ENCODE results near the gene NKD2.
A peak's percentile ranks its signal among the peaks of the same experiment; 100 is the strongest.
"Not testable (repeated sequence)": the region's sequence is repeated elsewhere in the genome, so short reads cannot be mapped to it uniquely, and the experiment has no call there.

The NKD2 gene

DNA sequence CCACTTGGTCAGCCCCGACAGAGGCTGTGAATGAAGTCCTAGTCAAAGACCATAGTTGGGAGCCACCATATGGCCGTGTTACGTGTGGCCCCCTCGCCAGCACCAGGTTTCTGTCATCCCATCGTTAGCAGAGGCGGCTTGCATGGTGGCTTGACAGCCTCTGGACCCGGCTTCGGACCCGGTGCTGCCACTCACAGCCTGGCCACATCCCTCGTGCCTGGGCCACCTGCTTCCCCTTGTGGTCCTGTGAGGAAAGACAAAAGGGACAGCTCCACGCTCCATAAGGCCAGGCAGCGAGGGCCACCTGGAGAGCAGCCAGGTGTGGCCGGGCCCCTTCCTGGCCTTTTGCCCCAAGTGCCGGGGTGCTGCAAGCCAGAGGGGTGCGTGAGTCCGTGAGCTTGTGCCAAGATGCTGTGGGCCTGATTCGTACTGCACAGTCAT is 6.2 kb downstream of the NKD2 start:
- DNase-seq = no peak

- no peak for DNase-seq
Observed at GRCh38 chr5:1015507-1015906, 6.9 kb downstream of the NKD2 start.

DNA sequence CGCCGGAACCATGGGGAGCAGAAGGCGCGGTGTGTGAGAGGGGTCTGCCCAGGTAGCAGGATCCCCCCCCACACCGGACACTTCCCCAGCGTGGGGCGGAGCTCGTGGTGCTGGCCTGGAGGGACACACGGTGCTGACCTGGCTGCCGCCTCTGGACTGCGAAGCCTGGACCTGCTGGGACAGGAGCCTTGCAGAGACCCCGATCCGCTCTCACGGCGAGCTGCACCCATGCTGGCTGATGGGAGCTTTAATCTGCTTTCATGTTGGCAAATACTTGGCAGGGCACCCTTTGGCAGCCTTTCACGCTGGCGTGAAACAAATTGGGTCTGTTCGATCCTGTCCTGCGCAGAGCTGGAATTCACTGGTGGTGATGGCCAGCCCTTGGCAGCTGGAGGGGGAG is 7.4 kb downstream of the NKD2 start:
- DNase-seq = no peak

GRCh38 chr5:1016476-1016875 is 7.9 kb downstream of the NKD2 start:
- DNase-seq = no peak

- DNase-seq = no peak
Observed at GRCh38 chr5:1017056-1017455, 8.5 kb downstream of the NKD2 start.

DNA sequence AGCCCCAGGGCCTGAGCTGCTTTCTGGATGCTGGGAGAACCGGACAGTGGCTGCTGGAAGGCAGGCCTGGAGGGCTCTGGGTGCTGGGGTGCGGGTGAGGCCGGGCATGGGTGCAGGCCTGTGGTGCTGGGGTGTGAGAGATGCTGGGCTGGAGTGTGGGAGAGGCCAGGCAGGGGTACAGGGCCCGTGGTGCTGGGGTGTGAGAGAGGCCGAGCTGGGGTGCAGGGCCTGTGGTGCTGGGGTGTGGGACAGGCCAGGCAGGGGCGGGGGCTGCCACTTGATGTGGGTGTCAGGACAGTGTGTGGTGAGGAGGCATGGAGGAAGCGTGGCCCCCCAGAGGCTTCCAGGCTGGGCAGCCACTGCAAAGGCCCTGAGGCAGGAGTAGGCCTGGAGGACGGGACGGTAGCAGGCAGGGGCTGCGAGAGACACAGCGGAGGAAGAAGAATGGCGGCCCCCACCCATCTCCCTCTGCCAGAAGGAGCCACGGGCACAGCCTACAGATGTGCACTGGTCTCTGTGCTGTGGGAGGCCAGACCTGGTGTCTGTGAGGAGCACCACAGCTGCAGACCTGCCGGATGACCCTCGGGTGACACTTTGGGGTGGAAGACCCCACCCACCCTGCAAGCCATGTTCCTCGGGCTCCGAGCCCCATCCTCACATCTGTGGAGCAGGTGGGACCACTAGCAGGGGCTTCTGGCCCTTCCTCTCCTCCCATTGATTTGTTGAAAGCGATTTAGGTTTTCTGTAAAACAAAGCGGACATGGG is 9.3 kb downstream of the NKD2 start:
- no peak for DNase-seq

DNA sequence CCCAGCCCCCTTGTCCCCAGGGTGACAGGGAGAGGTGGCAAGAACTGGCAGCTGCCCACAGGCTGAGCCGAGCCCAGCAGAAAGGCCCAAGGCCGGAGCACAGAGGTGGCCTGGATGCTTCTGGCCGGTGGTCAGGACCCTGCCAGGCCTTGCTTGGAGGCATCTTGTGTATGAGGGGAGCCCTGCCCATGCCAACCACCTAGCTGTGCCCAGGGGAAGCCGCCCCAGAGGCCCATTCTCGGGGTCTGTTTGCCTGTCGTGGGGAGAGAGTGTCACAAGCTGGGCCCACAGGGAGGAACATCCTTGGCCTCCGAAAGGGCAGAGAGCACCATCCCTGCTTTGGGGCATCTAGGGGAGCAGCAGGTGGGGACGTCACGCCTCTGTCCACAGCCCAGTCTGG is 10.0 kb downstream of the NKD2 start:
- no peak for DNase-seq

DNA sequence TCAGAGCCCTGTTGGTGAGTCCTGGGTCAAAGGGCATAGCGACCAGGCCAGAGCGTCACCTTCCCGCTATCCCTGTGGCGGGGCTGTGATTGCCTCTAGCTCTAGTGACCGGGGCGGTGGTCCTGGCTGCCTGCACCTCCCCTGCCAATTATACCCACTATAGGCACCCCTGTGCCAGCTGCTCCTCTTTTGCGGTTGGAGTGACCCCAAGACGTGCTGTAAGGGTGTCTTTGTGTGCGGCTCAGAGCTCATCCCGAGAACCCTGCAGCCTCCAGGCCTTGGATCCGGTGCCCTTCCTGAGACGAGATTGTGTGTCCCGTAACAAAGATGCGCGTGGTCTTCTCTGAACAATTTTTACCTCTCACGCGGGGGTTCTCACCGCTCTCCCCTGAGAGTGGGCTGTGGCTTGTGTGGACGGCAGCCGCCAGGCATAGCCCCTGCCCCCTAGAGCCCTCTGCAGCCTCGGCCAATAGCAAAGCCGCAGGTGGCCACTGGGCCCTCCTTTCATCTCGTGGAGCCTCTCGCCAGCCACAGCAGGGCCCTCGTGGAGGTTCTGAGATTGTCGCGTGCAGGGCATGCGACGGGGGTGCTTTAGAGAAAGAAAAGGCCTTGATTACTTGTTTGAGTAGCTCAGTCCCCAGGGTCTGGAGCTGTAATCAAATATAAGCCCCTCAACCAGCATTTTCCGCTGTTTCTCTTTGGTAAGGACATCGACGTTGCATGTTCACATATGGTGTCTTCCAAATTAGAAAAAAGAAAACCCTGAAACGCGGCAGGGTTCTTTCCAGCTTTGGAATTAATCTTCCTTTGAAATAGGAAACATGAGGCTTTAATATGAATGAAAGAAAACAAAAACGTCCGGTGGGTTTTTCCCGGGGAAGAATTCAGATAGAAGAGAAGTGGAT is 10.7 kb downstream of the NKD2 start:
- DNase-seq = no peak

GRCh38 chr5:1020452-1020961 is 11.9 kb downstream of the NKD2 start:
- no peak for DNase-seq

DNA sequence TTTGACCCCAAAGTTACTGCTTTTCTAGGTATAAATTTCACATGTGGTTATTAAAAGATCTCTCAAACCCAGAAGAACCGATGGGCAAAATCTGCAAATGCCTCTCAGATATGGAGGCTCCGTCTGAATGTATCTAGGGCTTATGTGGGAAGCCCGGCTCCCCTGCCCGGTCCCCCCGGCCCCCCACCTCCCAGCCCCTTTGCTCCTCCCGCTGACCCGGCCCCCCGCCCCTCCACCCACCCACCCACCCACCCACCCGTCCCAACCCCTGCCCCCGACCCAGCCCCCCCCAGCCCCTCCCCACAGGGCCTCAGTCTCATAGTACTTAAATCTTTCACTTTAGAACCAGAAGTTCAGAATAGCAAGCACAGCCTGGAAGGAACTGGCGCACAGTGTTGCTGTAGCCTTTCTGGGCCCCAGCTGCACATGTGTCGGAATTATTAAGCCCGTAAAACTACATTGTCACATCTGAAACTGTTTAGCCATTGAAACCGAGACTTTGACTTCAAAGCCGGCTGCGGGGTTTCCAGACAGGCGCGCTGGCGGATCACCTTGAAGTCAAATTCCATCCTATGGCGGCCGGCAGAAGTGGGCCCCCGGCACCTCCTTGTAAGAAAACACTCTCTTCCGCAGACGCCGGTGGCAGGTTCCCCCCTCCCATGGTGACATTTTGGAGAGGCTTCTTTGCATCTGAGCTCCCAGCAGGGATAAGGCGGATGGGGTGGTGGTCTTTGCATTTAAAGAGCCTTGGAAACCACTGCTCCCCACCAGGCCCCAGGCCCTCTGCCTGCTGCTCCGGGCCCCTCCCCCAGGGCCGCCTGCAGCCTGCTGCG is 12.8 kb downstream of the NKD2 start:
- no peak for DNase-seq

DNA sequence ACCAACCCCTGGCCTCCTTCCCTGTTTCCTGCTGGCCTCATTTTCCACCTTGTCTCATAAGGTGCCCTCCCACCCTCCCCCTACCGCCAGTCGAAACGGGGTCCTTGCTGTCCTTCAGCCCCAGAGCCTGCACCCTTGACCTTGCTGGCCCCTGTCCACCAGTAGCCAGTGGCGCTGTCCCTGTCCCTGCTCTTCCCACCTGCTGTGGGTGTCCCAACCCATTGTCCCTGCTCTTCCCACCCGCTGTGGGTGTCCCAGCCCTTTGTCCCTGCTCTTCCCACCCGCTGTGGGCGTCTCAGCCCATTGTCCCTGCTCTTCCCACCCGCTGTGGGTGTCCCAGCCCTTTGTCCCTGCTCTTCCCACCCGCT is 13.4 kb downstream of the NKD2 start:
- not testable (repeated sequence) for DNase-seq

DNA sequence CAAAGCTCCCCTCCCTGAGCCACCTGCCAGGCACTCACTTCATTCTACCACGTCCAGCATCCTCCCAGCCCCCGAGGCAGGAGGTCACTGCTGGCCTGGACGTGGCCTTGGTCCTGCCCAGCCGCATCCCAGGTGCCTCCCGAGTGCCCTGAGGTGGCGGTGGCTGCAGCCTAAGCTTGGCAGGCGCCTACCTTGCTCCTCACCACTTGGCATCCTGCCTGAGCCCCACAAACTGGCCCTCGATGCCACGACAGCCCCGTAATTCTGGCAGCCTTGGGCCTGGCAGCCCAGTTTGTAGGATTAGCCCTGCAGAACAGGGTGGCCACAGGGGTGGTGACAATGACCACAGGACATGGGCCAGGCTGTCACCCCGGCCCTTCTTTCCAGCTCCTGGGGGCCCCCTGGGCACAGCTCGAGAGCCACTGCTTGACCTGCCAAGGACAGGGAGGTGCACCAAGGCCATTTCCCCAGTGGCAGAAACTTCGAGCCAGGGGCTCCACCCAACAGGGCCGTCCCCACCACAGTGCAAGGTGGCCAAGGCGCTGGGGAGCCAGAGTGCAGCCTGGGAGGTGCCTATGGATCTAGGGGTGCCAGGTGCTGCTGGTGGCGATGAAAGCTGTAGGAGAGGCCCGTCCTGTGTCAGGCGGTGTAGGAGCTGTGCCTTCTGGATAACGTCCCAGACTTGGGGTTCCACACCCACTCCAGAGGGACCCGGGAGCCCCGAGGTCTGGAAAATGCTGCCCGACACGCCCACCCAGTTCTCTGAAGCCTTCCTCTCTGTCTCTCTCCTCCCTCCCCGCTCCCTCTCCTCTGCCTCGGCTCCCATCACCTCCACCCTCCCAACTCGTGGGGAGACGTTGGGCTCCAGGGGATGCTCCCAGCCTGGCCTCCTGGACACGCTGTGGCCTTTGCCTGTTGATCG is 18.4 kb downstream of the NKD2 start:
- DNase-seq = no peak

DNA sequence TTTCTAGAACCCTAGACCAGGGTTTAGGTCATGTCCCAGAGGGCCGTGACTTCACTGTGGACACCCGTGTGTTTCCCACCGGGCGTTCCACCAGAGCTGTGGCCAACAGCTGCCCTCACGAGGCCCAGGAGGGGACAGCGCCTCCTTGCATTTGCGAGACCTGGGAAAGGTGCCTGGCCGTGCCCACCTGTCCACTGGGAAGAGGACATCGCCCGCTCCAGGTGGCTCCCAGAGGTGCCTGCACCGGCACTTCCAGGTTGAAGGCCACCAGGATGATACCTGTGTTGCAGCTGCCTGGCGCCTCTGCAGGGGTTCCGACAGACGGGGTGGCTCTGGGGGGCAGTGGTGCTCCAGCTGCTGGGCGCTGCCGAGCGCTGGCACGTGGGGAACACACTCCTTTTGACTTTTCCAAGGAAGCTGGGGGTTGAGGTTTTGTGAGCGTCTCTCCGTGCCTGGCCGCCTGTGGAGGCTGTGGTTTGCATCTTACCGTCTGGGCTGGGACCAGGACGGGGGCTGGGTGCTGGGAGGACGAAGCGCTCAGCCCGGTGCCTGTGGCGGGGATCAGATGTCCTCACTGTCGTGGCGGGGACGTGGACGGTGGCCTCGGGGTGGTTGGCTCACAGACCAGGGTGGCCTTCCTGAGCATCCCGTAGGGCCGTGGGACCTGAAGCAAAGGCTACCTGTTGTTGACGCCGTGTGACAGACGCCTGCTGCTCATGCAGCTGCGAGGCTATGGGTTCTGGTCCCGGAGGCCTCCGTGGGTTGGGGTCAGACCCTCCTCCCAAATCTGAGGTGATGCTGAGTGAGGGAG is 19.2 kb downstream of the NKD2 start:
- no peak for DNase-seq

- no peak for DNase-seq
Observed at GRCh38 chr5:1028481-1029281, 20.1 kb downstream of the NKD2 start.

GRCh38 chr5:1029282-1029944 is 20.8 kb downstream of the NKD2 start:
- DNase-seq = peak in 1 of 2 experiments; percentile 42

DNA sequence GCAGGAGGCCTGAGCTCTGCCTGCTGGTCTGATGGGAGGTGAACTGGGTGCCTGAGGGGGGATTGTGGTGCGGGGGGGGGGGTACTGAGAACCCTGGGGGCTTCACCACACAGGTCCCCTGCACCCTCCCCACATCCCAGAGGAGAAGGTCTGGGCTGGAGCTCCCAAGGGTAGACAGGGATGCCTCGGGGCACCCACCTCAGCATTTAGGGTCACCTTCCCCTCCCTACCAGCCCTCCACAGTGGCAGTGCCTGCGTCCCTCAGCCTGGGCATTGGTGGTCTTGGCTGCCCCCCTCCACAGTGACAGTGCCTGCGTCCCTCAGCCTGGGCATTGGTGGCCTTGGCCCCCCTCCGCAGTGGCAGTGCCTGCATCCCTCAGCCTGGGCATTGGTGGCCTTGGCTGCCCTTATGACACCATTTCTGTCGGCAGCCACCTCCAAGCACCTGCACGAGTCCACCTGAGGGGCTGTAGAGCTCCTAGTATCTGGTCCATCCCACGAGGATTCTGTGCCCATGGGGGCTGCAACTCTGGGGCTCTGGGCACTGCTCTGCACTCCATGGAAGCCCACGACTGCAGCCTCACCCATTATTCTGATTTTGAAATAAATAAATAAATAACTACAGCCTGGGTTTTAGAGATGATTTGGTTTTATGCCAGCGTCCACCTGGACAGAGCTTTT is 21.5 kb downstream of the NKD2 start:
- DNase-seq = no peak

DNA sequence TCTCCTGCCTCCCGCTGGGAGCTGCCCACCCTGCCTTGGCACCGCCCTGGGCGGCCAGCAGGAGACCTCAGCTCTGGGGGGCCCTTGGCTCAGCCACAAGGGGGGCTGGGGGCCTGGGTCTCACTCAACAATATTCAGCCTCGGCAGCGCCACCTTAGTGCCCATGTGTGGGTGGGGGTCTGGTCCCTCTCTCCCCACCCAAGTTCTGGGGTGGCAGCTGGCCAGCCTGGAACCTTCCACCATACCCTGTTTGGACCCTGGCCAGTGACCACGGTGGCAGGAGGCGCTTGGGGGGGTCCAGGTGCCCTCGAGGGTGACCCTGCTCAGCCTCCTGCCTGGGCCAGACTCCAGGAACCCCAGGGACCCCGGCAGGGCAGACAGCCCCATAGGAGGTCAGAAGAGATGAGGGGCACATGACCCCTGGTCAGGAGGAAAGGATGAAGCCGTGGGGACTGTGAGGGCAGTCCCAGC is 22.2 kb downstream of the NKD2 start:
- DNase-seq = no peak

DNA sequence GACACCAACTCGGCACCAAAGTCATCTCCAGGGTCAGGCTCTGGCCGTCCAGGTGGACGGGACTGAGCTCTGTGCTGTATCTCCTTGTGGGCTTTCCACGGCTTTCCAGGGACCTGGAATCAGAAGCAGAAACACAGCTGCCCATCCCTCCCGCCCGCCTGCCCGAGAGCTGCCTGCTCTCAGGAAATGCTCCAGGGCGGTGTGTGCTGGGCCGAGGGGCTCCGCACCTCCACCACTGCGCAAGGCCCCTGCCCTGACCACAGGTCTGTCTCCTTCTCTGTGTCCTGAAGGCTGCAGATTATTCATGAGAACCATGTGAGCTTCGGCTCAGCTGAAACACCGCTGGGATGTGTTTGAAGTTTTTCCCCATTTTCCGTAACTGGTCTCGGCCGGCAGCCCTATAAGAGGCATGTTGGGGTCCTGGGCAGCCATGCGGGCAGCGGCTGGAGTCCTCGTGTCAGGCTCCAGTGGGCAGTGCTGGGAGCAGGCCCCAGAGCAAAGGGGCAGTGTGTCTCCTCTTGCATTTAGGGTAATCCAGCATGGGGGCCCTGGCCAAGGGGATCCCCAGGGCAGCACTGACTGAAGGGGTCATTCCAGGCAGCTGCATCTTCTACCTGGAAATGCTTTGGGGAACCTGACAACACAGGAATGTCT is 22.8 kb downstream of the NKD2 start:
- no peak for DNase-seq
